Measurements from ENCODE around the gene MCF2L2. TPM values are rescaled to one million over a fixed set of nuclear protein-coding genes. Genes with fewer than 3 reads are reported as not detected.

The MCF2L2 gene
- total RNA-seq, 1 donor = under 0.01 TPM

DNA sequence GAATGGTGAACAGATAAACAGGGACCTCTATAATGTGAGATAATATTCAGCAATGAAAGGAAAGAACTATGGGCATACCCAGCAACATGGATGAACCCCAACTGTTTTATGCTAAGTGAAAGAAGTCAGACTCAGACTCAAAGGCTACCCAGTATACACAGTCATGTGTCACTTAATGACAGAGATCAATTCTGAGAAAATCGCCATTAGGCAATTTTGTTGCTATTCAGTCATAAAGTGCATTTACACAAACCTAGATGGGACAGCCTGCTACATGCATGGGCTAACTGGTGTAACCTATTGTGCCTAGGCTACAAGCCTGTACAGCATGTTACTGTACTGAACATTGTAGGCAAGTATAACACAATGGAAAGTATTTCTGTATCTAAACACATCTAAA is 98.9 kb downstream of the MCF2L2 start:
- no peak overlapping the region for H3K27ac ChIP-seq (ENCODE audit: low read depth, low read length)
- H3K9me3 ChIP-seq (ENCODE audit: low read depth, low read length) = no peaks in the 10 kb centered on the region
- H2AFZ ChIP-seq (ENCODE audit: low read length) = no peak overlapping the region
- DNase-seq (ENCODE audit: insufficient read length, low spot score, missing footprints) = no peak
- H3K79me2 ChIP-seq (ENCODE audit: insufficient read depth, low read length) = no peaks in the 10 kb centered on the region
- H3K4me2 ChIP-seq (ENCODE audit: insufficient read depth, low read length) = no peak overlapping the region
- no peak overlapping the region for H3K4me3 ChIP-seq (ENCODE audit: insufficient read depth, low read length)
- TF ChIP-seq, protein P1, sequence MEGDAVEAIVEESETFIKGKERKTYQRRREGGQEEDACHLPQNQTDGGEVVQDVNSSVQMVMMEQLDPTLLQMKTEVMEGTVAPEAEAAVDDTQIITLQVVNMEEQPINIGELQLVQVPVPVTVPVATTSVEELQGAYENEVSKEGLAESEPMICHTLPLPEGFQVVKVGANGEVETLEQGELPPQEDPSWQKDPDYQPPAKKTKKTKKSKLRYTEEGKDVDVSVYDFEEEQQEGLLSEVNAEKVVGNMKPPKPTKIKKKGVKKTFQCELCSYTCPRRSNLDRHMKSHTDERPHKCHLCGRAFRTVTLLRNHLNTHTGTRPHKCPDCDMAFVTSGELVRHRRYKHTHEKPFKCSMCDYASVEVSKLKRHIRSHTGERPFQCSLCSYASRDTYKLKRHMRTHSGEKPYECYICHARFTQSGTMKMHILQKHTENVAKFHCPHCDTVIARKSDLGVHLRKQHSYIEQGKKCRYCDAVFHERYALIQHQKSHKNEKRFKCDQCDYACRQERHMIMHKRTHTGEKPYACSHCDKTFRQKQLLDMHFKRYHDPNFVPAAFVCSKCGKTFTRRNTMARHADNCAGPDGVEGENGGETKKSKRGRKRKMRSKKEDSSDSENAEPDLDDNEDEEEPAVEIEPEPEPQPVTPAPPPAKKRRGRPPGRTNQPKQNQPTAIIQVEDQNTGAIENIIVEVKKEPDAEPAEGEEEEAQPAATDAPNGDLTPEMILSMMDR (IDR thresholded peaks at IDR 0.05; ENCODE audit: extremely low read depth, low read depth, low read length) = no peak
- no peaks in the 10 kb centered on the region for H4K20me1 ChIP-seq (ENCODE audit: insufficient read depth, low read length)
- H3K4me1 ChIP-seq (ENCODE audit: insufficient read depth, low read length) = peaks cover 8% of the 10 kb centered on the region
- H3K36me3 ChIP-seq (ENCODE audit: insufficient read depth, low read length) = no peaks in the 10 kb centered on the region
- H3K27me3 ChIP-seq (ENCODE audit: insufficient read depth, low read length) = no peaks in the 10 kb centered on the region

DNA sequence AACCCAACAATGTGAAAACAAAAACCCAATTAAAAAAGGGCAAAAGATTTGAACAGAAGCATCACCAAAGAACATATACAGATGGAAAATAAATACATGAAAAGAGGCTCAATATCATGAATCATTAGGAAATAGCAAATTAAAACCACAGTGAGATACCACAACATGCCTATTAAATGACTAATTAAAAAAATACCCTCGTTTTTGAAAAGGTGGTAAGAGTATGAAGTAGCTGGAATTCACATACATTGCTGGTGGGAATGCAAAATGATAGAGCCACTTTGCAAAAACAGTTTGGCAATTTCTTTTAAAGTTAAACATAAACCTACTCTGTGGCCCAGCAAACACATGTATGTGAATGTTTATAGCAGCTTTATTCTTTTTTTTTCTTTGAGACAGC is 99.6 kb downstream of the MCF2L2 start:
- TF ChIP-seq, protein P1 (IDR thresholded peaks at IDR 0.05; ENCODE audit: extremely low read depth, low read depth, low read length) = no peak
- Histone ChIP-seq H3K27me3 (ENCODE audit: insufficient read depth, low read length) (no peaks in the 10 kb centered on the region), H3K4me2 (ENCODE audit: insufficient read depth, low read length) (no peak overlapping the region), H3K4me3 (ENCODE audit: insufficient read depth, low read length) (no peak overlapping the region), H3K4me1 (ENCODE audit: insufficient read depth, low read length) (peaks cover 8% of the 10 kb centered on the region), H3K9me3 (ENCODE audit: low read depth, low read length) (no peaks in the 10 kb centered on the region), H4K20me1 (ENCODE audit: insufficient read depth, low read length) (no peaks in the 10 kb centered on the region), H3K27ac (ENCODE audit: low read depth, low read length) (no peak overlapping the region), H3K36me3 (ENCODE audit: insufficient read depth, low read length) (no peaks in the 10 kb centered on the region), H2AFZ (ENCODE audit: low read length) (no peak overlapping the region), H3K79me2 (ENCODE audit: insufficient read depth, low read length) (no peaks in the 10 kb centered on the region)
- DNase-seq (ENCODE audit: insufficient read length, low spot score, missing footprints) = no peak

DNA sequence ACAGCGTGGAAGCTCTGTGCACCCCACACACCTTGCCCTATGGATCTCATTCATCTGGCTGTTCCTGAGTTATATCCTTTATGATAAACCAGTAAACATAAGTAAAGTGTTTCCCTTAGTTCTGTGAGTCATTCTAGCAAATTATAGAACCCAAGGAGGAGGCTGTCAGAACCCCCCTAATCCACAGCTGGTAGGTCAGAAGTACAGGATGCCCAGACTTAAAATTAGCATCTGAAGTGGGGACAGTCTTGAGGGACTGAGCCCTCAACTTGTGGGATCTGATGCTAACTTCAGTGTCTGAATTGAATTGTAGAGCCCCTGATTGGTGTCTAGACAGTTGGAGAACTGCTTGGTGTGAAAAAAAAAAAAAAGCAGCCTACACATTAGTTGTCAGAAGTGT is 100.3 kb downstream of the MCF2L2 start:
- H2AFZ ChIP-seq (ENCODE audit: low read length) = no peak overlapping the region
- H3K9me3 ChIP-seq (ENCODE audit: low read depth, low read length) = no peaks in the 10 kb centered on the region
- H3K27me3 ChIP-seq (ENCODE audit: insufficient read depth, low read length) = no peaks in the 10 kb centered on the region
- no peaks in the 10 kb centered on the region for H3K36me3 ChIP-seq (ENCODE audit: insufficient read depth, low read length)
- H3K27ac ChIP-seq (ENCODE audit: low read depth, low read length) = no peak overlapping the region
- no peaks in the 10 kb centered on the region for H3K79me2 ChIP-seq (ENCODE audit: insufficient read depth, low read length)
- H3K4me1 ChIP-seq (ENCODE audit: insufficient read depth, low read length) = peaks cover 8% of the 10 kb centered on the region
- no peak for DNase-seq (ENCODE audit: insufficient read length, low spot score, missing footprints)
- H3K4me2 ChIP-seq (ENCODE audit: insufficient read depth, low read length) = no peak overlapping the region
- TF ChIP-seq, protein P1 (IDR thresholded peaks at IDR 0.05; ENCODE audit: extremely low read depth, low read depth, low read length) = no peak
- no peaks in the 10 kb centered on the region for H4K20me1 ChIP-seq (ENCODE audit: insufficient read depth, low read length)
- no peak overlapping the region for H3K4me3 ChIP-seq (ENCODE audit: insufficient read depth, low read length)

DNA sequence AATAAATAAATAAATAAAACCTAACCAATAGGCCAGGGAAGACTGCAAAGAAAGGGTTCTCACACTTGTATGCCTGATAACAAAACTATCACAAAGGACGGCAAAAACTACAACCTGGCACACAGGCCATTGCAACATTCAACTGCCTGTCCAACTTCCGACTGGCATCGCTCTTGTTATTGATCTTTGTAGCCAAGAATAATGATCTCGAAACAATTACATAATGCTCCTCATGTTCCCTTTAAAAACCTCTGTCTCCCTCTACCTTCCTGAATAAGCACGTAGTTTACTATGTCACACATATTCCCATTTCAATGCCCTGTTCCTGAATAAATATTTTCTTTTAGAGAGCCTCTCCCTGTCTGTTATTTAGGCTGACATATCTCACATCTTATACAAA is 101.1 kb downstream of the MCF2L2 start:
- Histone ChIP-seq H3K36me3 (ENCODE audit: insufficient read depth, low read length) (no peaks in the 10 kb centered on the region), H3K27ac (ENCODE audit: low read depth, low read length) (no peak overlapping the region), H3K4me3 (ENCODE audit: insufficient read depth, low read length) (no peak overlapping the region), H2AFZ (ENCODE audit: low read length) (no peak overlapping the region), H4K20me1 (ENCODE audit: insufficient read depth, low read length) (no peaks in the 10 kb centered on the region), H3K9me3 (ENCODE audit: low read depth, low read length) (no peaks in the 10 kb centered on the region), H3K4me1 (ENCODE audit: insufficient read depth, low read length) (peaks cover 8% of the 10 kb centered on the region), H3K27me3 (ENCODE audit: insufficient read depth, low read length) (no peaks in the 10 kb centered on the region), H3K4me2 (ENCODE audit: insufficient read depth, low read length) (no peak overlapping the region), H3K79me2 (ENCODE audit: insufficient read depth, low read length) (no peaks in the 10 kb centered on the region)
- no peak for DNase-seq (ENCODE audit: insufficient read length, low spot score, missing footprints)
- TF ChIP-seq, protein P1 (IDR thresholded peaks at IDR 0.05; ENCODE audit: extremely low read depth, low read depth, low read length) = no peak

Data from osteoblast (primary cell).